Subcutaneous adipose tissue (tissue), 4 donors: ENCODE data around the gene NLRX1. TPM values are rescaled to one million over a fixed set of nuclear protein-coding genes. Genes with fewer than 3 reads are reported as not detected.

Experiments
- CTCF ChIP-seq: fragments of 450-650 bp; IDR thresholded peaks from one replicate; pipeline ENCODE4 v1.5.1; 2016; ENCODE audit warnings: low read depth, mild to moderate bottlenecking, control low read depth, antibody characterized with exemption, moderate library complexity
- total RNA-seq, 4 donors: library from RNA; depleted of rRNA; stranded (reverse); fragments of >200 nt; gene quantifications; one replicate each; pipeline ENCODE4 v1.1.0, GENCODE V29; 2016

The NLRX1 gene
- total RNA-seq, 4 donors from 2014 or later = 10.9 to 27.3 (median 14.2) TPM

- TF ChIP-seq CTCF = no peak
These were observed 38.2 kb downstream of the NLRX1 start for GRCh38 chr11:119206511-119207414.

GRCh38 chr11:119207415-119207960 lies 39.0 kb downstream of the NLRX1 start:
- TF ChIP-seq CTCF = no peak

GRCh38 chr11:119209186-119209585 lies 40.7 kb downstream of the NLRX1 start:
- TF ChIP-seq CTCF = no peak

GRCh38 chr11:119210050-119210449 lies 41.5 kb downstream of the NLRX1 start:
- TF ChIP-seq CTCF = no peak

- TF ChIP-seq CTCF = no peak
These were observed 49.8 kb downstream of the NLRX1 start for GRCh38 chr11:119218141-119218878.

- no peak for TF ChIP-seq CTCF
These were observed 53.8 kb downstream of the NLRX1 start for GRCh38 chr11:119222308-119222707.

- TF ChIP-seq CTCF = no peak
These were observed 54.4 kb downstream of the NLRX1 start for GRCh38 chr11:119222891-119223290.
